GM18951 (cell line): Measurements from ENCODE around the gene SRPK2.

Source experiments
- POLR2A ChIP-seq: IDR thresholded peaks from 4 replicates; pipeline ENCODE4 v1.6.1; 2011; ENCODE audit warnings: mild to moderate bottlenecking; ENCODE audit not compliant: insufficient read length, insufficient read depth; ENCODE audit errors: extremely low read depth
- in situ Hi-C: fragments of 300-500 bp; cut with MboI; formaldehyde crosslinking; loops from one replicate; pipeline ENCODE4 v1.12.0; 2022; ENCODE audit warnings: low sequenced_read_pairs, mixed read lengths, inconsistent platforms; ENCODE audit not compliant: unreplicated experiment

SRPK2 gene

DNA sequence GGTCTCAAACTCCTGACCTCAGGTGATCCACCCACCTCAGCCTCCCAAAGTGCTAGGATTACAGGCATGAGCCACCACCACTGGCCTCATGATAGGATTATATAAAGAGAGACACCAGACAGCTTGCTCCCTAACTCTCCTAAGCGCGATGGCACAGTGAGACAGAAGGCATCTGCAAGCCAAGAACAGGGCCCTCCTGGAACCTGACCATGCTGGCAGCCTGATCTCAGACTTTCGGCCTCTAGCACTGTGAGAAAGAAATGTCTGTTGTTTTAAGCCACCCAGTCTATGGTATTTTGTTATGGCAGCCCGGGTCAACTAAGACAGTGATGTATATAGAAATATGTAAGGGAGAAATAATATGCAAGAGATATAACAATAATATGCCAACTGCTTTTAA lies 51.2 kb downstream of the SRPK2 start:
- in situ Hi-C loops, result loop anchor here (25.0 kb wide), 1 partner anchor 200 kb away; no protein-coding TSS in a partner anchor
- TF ChIP-seq POLR2A, result no peak

DNA sequence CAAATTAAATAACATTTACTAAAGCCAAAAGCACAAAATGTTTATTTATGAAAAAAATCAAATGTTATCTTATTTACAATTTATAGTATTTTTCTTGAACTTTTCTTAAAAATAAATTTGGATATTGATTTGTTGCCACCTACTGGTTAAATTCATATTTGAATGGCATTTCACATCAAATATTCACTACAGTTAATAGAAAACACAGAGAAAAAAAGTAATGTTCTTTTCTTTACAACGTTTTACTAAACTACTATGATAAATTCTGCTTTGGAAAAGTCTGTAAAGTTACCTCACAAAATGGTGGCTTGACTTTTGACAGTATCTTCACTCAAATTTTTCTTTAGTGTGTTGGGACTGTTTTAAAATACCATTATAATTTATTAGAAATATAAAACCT lies 52.7 kb downstream of the SRPK2 start:
- in situ Hi-C loops, result loop anchor here (25.0 kb wide), 1 partner anchor 199 kb away; no protein-coding TSS in a partner anchor
- no peak for TF ChIP-seq POLR2A

DNA sequence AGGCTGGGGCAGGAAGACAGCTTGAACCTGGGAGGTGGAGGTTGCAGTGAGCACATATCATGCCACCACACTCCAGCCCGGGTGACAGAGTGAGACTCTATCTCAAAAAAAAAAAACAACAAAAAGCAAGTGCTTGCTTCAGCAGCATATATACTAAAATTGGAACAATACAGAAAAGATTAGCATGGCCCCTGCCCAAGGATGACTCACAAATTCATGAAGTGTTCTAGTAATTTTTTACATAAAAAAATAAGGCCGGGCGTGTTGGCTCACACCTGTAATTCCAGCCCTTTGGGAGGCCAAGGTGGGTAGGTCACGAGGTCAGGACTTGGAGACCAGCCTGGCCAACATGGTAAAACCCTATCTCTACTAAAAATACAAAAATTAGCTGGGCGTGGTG lies 56.1 kb downstream of the SRPK2 start:
- in situ Hi-C loops, result loop anchor here (25.0 kb wide), 1 partner anchor 195 kb away; no protein-coding TSS in a partner anchor

DNA sequence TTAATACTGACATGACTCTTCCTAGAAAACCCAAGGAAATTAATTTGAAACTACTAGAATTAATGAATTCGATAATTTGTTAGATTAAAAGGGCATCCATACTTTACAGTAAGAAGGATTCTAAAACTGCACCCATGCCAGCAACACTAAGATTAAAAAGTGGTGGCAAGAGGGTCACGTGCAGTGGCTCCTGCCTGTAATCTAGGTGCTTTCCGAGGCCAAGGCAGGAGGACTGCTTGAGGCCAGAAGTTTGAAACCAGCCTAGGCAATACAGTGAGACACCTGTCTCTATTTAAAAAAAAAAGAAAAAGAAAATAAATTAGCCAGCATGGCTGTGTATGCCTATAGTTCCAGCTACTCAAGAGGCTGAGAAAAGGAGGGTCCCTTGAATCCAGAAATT lies 58.2 kb downstream of the SRPK2 start:
- in situ Hi-C loops, result loop anchor here (25.0 kb wide), 1 partner anchor 193 kb away; no protein-coding TSS in a partner anchor
- TF ChIP-seq POLR2A, result no peak

DNA sequence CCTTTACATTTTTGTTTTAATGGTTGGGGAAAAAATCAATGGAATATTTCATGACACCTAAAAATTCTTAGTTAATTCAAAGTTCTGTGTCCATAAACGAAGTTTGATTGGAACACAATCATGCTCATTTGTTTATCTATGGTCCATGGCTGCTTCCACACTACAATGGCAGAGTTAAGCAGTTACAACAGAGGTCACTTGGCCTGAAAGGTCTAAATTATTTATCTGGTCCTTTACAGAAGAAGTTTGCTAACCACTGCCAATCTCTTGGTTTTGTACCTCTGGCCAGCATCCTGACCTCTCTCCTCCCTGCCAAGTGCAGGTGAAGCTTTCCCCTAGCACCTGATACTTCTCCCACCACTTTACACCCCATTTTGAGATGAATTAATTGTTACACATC lies 61.5 kb downstream of the SRPK2 start:
- TF ChIP-seq POLR2A, result no peak
- in situ Hi-C loops, result loop anchor here (25.0 kb wide), 1 partner anchor 190 kb away; no protein-coding TSS in a partner anchor

DNA sequence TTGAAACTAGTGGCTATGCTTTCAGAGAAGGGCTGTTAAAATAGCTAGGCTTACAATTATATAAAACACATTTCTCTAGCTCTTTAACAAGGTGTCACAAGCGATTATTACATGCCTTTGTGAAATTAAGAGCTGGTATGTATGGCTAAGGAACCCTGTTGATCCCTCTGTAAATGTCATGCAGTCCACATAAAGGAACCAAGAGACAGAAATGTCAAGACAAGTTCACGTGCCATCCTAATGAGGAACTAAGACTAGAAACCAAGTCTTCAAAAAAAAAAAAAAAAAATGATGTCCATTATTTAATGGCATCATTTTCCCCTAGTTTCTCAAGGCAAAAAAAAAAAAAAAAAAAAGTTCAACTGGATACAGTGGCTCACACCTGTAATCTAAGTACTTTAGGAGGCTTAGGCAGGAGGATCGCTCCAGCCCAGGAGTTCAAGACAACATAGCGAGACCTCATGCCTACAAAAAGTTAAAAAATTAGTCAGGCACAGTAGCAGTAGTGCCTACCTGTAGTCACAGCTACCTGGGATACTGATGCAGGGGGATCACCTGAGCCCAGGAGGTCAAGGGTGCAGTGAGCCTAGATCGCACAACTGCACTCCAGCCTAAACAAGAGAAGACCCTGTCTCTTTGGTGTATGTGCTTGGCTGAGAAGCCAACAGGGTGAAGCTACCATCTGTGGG lies 63.4 kb downstream of the SRPK2 start:
- no peak for TF ChIP-seq POLR2A
- in situ Hi-C loops, result loop anchor here (25.0 kb wide), 1 partner anchor 188 kb away; no protein-coding TSS in a partner anchor

DNA sequence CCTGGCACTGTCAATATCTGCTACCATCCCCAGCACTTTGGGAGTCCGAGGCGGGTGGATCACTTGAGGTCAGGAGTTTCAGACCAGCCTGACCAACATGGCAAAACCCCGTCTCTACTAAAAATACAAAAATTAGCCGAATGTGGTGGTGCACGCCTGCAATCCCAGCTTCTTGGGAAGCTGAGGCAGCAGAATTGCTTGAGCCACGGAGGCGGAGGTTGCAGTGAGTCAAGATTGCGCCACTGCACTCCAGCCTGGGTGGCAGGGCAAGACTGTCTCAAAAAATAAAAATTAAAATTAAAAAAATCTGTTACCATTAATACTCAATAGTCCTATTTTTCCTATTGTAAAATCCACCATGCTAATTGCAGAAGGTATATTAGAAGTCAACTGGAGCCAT lies 64.1 kb downstream of the SRPK2 start:
- in situ Hi-C loops, result loop anchor here (25.0 kb wide), 1 partner anchor 187 kb away; no protein-coding TSS in a partner anchor

DNA sequence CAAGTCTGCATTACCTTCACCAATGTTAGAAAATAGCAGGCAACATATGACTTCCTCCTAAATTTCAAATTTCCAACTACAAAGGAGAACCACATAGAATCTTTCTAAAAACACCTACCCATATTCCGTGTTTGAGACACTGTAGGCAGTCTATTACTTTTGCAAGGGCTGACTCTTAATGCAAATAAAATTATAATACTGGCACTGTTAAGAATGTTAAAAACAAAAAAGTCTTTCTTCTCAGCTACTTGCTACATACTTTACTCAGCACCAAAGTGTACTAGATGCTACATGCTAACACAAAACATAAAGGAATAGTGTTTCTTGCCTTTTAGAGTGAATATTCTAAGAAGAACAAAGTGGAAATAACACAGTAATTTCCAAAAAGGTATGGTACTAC lies 65.4 kb downstream of the SRPK2 start:
- no peak for TF ChIP-seq POLR2A
- in situ Hi-C loops, result no loop called here

DNA sequence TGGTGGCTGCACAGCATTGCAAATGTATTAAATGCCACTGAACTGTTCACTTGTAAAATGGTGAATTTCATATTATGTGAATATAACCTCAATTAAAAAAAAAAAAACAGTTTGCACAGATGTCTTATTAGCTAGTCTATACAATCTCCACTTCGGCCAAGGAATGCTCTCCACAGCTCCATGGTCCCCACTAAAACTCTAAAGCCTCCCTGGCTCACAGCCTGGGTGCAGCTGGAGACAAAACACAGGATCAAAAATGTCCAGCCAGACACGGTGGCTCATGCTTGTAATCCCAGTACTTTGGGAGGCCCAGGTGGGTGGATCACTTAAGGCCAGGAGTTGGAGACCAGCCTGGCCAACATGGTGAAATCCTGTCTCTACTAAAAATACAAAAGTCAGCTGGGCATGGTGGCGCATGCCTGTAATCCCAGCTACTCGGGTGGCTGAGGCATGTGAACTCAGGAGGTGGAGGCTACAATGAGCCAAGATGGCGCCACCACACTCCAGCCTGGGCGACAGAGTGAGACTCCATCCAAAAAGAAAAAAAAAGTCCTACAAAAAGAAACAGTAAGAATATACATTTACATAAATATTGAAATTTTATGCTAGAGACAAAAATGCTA lies 66.0 kb downstream of the SRPK2 start:
- TF ChIP-seq POLR2A, result no peak
- in situ Hi-C loops, result no loop called here

DNA sequence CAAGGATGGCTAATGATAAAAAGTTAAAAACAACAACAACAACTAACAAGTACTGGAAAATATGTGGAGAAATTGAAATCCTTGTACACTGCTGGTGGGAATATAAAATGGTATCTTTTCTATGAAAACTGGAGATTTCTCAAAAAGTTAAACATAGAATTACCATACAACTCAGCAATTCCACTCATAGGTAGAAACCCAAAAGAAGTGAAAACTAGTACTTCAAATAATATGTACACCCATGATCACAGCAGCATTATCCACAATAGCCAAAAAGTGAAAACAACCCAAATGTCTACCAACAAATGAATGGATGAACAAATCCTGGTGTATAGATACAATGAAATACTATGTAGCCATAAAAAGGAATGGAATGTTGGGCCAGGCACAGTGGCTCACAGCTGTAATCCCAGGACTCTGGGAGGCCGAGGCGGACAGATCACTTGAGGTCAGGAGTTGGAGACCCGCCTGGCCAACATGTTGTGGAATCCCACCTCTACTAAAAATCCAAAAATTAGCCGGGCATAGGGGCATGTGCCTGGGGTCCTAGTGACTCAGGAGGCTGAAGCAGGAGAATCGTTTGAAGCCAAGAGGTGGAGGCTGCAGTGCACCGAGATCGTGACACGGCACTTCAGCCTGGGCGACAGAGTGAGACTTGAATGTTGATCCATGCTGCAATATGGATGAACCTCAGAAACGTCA lies 66.8 kb downstream of the SRPK2 start:
- in situ Hi-C loops, result no loop called here
- no peak for TF ChIP-seq POLR2A

DNA sequence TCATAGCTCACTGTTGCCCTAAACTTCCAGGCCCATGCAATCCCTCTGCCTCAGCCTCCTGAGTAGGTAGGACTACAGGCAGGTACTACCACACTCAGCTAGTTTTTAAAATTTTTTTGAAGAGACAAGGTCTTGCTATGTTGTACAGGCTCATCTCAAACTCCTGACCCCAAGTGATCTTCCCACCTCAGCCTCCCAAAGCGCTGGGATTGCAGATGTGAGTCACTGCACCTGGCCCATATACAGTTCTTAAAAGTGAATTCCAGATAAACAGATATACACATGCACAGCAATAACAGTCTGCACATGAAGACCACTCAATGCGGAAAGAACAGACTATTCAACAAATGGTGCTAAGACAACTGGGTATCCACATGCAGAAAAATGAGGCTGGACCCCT lies 67.8 kb downstream of the SRPK2 start:
- in situ Hi-C loops, result no loop called here
- no peak for TF ChIP-seq POLR2A

DNA sequence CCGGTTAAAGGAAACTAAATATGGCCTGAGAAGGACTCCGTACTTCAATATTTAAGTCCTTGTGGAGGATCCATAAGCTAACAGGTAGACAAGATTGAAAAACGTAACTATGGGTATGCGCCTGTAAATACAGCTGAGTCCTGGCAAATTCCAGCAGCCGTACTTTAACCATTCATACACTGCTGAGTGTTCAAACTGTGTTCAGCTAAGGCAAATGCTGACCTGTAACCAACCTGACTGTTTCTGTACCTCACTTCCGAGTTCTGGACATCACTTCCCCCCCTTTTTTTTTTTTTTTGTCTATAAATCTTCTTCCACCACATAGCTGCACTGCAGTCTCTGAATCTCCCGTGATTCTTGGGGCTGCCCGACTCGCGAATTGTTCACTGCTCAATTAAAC lies 69.1 kb downstream of the SRPK2 start:
- TF ChIP-seq POLR2A, result no peak
- in situ Hi-C loops, result no loop called here

DNA sequence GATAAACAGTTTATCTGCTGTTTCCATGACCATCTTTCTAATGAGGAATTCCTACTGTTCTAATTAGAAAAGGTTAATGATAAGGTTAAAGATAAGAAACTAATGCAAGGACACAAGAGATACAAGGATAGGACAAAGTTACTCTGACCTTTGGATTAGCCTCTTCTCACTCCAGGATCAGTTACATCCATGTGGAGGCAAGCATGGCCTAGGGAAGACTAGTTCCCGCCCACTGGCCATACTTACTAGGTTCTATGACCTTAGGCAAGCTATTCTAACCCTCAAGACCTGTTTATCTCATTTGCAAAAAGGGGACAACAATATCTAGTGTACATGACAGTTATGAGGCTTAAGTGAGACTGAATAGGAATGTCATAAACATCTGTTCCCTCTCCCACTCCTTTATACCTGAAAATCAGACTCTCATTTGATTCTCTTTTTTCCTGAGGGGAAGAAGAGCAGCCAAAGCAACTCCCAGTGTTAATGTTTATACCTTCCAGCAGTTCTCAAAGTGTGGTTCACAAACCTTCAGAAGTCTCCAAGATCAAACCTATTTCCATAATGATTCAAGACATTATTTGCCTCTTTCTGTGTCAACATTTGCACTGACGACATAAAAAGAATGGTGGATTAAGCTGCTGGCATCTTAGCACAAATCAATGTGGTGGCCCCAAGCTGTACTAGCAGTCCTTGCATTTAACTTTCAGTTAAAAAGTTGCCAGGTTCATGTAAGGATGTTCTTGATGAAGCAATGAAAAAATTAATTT lies 72.0 kb downstream of the SRPK2 start:
- in situ Hi-C loops, result no loop called here

More for the DNA sequence above, 72.0 kb downstream of the SRPK2 start:
- no peak for TF ChIP-seq POLR2A
